ENCODE results near the gene PLP1. TPM values are rescaled to one million over a fixed set of nuclear protein-coding genes. Genes with fewer than 3 reads are reported as not detected.

The PLP1 gene
- total RNA-seq, 4 donors from 2014 or later = 0.19 to 6.2 (median 3.1) TPM

- H3K4me1 ChIP-seq = no peaks in the 10 kb centered on the region
- 8 to 50% methylated on average over 1 of the region's 1 CpG for WGBS, 2 donors
- intact Hi-C loops (cut with DNase I) = no loop called here
- H3K36me3 ChIP-seq = no peaks in the 10 kb centered on the region
- no peak for DNase-seq
- H3K9me3 ChIP-seq = no peaks in the 10 kb centered on the region
- TF ChIP-seq POLR2A (IDR thresholded peaks at IDR 0.05) = no peak
- no peak for TF ChIP-seq CTCF (IDR thresholded peaks at IDR 0.05)
- no peak overlapping the region for H3K4me3 ChIP-seq
- H3K27me3 ChIP-seq = no peaks in the 10 kb centered on the region
- no peak overlapping the region for H3K27ac ChIP-seq
Observed at GRCh38 chrX:103839404-103839803, 62.8 kb downstream of the PLP1 start.

Other genes with a start within 250 kb of the PLP1 start
- 100 to 1,000 TPM in 1 of 4 donors, 10 to 100 TPM in 2, 1 to 10 TPM in 1; 9.8 to 143 (median 36.8) TPM for gene TCEAL4, start 191.3 kb upstream of the PLP1 start, total RNA-seq
- gene TCEAL3, start 168.9 kb upstream of the PLP1 start, total RNA-seq = 10 to 100 TPM in 2 of 4 donors, 1 to 10 TPM in 2; 2.8 to 38.3 (median 11.3) TPM
- 10 to 100 TPM; 10.9 to 89.6 (median 25.7) TPM for gene TCEAL1, start 147.9 kb upstream of the PLP1 start, total RNA-seq
- 100 to 1,000 TPM; 189 to 240 (median 235) TPM for gene MORF4L2, start 90.1 kb upstream of the PLP1 start, total RNA-seq
- gene TMEM31, start 65.9 kb upstream of the PLP1 start, total RNA-seq = not detected
- gene RAB9B, start 55.4 kb downstream of the PLP1 start, total RNA-seq = 1 to 10 TPM in 1 of 4 donors, under 1 TPM in 2, not detected in 1; 0.23 to 3.8 (median 0.35) TPM
- gene TMSB15B, start 185.8 kb downstream of the PLP1 start, total RNA-seq = 1 to 10 TPM in 2 of 4 donors, under 1 TPM in 2; 0.15 to 2.1 (median 1.0) TPM
- gene H2BW1, start 236.9 kb downstream of the PLP1 start, total RNA-seq = not detected

All from esophagus squamous epithelium (tissue), 5 donors.